Erythroblast (primary cell): ENCODE measurements around the gene ZFP91.

Experiments used
- DNase-seq, 2 experiments: peaks; one replicate each; lab custom pipeline; 2025; lab: John Stamatoyannopoulos, UW
- GATA1 ChIP-seq: IDR thresholded peaks from 2 replicates; pipeline ENCODE4 v1.6.1; 2011; ENCODE audit warnings: low read depth, mild to moderate bottlenecking, control low read depth, low read length, moderate library complexity
- POLR2A ChIP-seq: IDR thresholded peaks from 2 replicates; pipeline ENCODE4 v1.6.1; 2011; ENCODE audit warnings: mild to moderate bottlenecking, low read length

The ZFP91 gene

GRCh38 chr11:58649623-58650022 lies 70.8 kb downstream of the ZFP91 start:
- DNase-seq, result no peak
- no peak for TF ChIP-seq GATA1
- no peak for TF ChIP-seq POLR2A

GRCh38 chr11:58650496-58650895 lies 71.6 kb downstream of the ZFP91 start:
- TF ChIP-seq GATA1, result no peak
- TF ChIP-seq POLR2A, result no peak
- DNase-seq, result no peak

GRCh38 chr11:58652726-58653280 lies 73.9 kb downstream of the ZFP91 start:
- TF ChIP-seq POLR2A, result no peak

GRCh38 chr11:58654079-58654907 lies 75.4 kb downstream of the ZFP91 start:
- DNase-seq, result peak; percentile 73 to 85
- TF ChIP-seq GATA1, result no peak
- TF ChIP-seq POLR2A, result no peak

More at GRCh38 chr11:58652726-58653280, 73.9 kb downstream of the ZFP91 start:
- no peak for DNase-seq

- no peak for TF ChIP-seq POLR2A
- no peak for TF ChIP-seq GATA1
- DNase-seq, result no peak
These were observed 76.0 kb downstream of the ZFP91 start for GRCh38 chr11:58654908-58655296.

- no peak for DNase-seq
- TF ChIP-seq POLR2A (no peak), GATA1 (no peak)
These were observed 77.5 kb downstream of the ZFP91 start for GRCh38 chr11:58656348-58656747.

- no peak for TF ChIP-seq POLR2A
- no peak for TF ChIP-seq GATA1
These were observed 79.8 kb downstream of the ZFP91 start for GRCh38 chr11:58658623-58659022.

GRCh38 chr11:58659404-58659803 lies 80.5 kb downstream of the ZFP91 start:
- no peak for DNase-seq
- TF ChIP-seq GATA1 (no peak), POLR2A (no peak)

More at GRCh38 chr11:58658623-58659022, 79.8 kb downstream of the ZFP91 start:
- no peak for DNase-seq

GRCh38 chr11:58659910-58660570 lies 81.2 kb downstream of the ZFP91 start:
- TF ChIP-seq POLR2A (no peak), GATA1 (no peak)
- DNase-seq, result no peak
